GM19193 (cell line): ENCODE measurements around the gene PADI3.

Source experiments
- POLR2A ChIP-seq: IDR thresholded peaks from 4 replicates; pipeline ENCODE4 v1.6.1; 2011; ENCODE audit not compliant: insufficient read depth, insufficient read length; ENCODE audit errors: extremely low read depth

The PADI3 gene

DNA sequence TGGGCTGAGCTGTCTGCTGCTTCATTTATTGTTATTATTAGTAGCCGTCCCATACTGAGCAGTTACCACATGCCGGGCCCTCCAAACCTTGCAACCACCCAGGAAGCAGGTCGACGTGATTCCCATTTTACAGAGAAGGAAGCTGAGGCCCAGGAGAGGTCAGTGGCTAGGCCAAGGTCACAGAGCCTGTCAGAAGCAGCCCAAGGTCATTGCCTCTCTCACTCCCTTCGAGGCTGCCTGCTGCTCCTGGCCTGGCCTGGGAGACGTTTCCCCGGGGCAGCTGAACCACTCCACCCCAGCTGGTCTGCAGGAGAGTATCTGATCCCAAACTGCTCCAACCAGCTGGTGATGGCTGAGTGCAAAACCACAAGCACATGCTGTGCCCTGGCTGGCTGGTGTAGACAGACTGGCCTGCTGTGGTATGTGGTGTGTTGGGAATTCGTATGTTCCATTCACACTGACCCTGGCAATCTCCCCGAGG, 65.6 kb downstream of the PADI3 start:
- no peak for TF ChIP-seq POLR2A

DNA sequence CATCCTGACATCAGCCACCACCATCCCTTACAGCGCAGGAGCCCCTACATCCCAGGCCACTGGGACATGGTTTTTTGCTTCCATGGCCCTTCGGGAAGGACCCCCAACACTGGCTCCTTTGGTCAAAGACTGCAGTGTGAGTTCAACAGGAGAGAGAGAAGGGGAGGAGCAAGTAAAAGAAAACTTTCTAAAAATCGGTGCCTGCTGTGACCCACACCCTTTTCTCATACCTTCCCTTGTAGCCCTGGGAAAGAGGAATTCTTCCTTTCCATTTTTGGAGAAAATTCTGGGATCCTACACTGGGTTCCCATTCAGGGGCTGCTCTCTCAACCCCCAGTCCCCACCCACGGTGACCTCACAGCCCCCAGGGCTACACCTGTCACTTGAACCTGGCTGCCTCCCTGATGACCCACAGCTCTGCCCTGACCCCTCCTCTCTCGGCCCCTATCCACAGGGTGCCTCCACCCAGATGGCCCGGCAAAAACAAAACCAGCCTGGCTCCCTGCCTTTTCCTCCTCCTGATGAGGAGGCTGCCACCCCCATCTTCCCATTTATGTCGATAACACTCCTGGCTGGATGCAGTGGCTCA, 66.7 kb downstream of the PADI3 start:
- TF ChIP-seq POLR2A = no peak

DNA sequence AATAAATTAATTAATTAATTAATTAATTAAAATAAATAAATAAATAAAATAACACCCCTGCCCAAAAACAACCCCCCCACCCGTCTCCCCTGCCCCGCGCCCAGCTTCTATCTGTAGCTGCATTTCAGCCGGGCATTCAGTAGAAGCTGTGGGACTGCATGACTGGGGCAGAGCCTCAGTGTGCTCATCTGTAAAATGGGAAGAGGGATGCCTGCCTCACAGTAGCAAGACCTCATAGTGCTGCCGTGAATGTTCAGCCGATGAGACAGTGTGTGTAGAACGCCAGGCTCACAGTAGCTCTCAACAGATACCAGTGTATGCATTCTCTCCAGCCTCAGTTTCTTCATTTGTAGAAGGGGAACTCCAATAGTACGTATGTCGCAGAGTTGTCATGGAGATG, 67.8 kb downstream of the PADI3 start:
- TF ChIP-seq POLR2A = no peak

DNA sequence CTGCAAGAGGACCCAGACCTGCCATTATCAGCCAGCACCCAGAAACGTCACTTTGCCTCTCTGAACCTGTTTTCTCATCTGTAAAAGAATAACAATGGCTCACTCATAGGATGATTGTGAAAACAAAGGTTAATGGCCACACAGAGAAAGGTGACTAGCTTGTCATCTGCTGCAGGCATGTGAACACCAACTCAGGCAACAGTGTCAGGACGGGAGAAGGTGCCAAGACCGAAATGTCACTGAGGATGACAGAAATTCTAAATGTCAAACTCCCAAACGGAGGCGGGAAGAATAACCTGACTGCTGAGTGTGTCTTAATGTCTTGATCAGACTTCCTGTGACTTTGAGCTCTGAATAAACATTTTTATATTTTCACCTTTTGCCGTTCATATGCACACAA, 69.4 kb downstream of the PADI3 start:
- no peak for TF ChIP-seq POLR2A

DNA sequence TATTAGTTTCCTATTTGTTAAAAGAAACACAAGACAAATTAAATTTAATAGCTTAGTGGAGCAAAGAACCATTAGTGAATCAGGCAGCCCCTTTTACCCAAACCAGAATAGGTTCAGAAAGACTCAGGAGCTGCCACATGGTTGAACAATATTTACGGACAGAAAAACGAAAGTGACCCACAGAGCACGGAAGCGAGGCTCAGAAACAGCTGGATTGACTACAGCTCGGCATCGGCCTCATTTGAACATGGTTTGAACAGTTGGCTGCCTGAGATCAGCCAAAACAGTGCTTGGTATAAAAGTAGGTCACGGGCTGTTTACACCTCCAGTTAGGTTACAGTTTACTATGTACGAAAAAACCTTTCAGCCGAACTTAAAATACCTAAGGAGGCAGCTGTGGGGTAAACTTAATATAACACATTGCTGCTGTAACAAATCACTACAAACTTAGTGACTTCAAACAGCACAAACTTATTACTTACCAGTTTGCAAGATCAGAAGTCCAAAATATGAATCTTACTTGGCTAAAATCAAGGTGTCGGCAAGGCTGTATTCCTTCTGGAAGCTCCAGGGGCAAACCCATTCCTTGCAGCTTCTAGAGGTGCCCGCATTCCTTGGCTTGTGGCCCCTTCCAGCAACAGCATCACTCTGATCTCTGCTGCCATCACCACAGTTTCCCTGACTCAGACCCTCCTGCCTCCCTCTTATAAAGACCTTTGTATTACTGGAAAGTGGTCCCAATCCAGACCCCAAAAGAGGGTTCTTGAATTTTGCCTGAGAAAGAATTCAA, 70.9 kb downstream of the PADI3 start:
- TF ChIP-seq POLR2A = no peak

DNA sequence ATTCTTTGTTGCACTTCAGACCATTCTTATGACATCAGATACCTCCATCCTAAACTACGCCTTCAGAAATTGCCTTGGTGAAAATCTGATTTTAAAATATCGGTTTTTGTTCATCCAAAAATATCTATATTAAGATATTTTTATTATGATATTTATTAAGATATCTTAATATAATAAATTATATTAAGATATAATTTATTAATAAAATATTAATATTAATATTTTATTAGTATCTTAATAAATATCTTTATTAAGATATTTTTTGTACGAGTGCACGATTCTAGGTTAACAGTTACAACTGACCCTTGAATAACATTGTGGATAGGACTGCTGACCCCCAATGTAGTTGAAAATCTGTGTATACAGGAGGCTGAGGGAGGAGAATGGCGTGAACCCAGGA, 80.0 kb downstream of the PADI3 start:
- TF ChIP-seq POLR2A = no peak

DNA sequence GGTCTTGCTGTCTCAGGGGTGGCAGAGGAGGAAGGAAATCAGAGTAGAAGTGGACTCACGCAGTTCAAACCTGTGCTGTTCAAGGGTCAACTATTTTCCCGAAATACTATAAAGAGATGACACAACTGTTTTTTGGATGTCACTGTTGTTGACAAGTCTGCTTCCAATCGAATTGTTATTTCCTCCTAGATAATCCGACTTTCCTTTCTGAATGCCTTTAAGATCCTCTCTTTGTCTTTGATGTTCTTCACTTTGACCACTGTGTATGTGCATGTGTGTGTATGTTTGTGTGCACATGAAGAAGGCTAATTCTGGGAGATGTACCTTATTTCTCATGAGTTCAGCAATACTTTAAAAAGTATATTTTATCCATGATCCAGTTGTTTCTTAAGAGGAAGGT, 80.7 kb downstream of the PADI3 start:
- TF ChIP-seq POLR2A = no peak

DNA sequence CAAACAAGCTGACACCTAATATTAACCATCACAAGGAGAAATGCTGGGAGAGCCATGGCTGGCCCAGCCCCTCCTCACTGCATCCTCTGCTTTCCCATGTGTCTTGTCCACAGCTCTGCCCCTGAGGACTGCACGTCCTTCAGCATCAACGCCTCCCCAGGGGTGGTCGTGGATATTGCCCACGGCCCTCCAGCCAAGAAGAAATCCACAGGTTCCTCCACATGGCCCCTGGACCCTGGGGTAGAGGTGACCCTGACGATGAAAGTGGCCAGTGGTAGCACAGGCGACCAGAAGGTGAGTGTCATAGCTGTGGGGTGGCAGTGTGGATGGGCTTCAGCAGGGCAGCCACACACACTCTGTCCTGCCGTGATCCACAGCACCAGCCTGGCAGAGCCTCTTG, 82.0 kb downstream of the PADI3 start:
- TF ChIP-seq POLR2A = no peak

DNA sequence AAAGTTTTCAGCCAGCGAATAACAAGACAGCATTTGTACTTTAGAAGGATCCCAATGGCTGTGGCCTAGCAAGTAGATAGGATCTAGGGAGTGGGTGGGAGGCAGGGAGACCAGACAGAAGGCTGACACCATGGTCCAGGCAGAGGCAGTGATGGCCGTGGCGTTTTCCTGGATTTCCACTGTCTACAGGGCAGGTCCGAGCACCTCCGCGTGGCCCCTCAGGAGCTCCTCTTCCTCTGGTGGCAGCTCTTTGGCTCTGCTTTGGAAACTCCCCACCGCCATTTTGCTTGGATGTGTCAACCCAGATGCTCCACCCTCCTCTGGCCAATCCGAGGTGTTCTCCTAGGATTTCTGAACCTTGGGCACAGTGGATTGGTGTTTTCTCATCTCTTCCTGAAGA, 84.2 kb downstream of the PADI3 start:
- no peak for TF ChIP-seq POLR2A
